Peyer's patch (tissue), 4 donors: ENCODE results near the gene PNMA8C. TPM values are rescaled to one million over a fixed set of nuclear protein-coding genes. Genes with fewer than 3 reads are reported as not detected.

Experiments
- DNase-seq, 3 donors: peaks; one replicate each; pipeline ENCODE4 v3.0.0-alpha.2; 2017 to 2019
- H3K27ac ChIP-seq, 4 donors: fragments of 200-600 bp; sonication (generic); one replicate each; pipeline ENCODE4 v1.5.1; 2016 to 2019
- H3K27me3 ChIP-seq, 2 donors: fragments of 200-600 bp; sonication (generic); one replicate each; pipeline ENCODE4 v1.5.1; 2019
- H3K36me3 ChIP-seq, 3 donors: fragments of 200-600 bp; sonication (generic); one replicate each; pipeline ENCODE4 v1.5.1; 2016 to 2019
- H3K4me1 ChIP-seq, 4 donors: fragments of 200-600 bp; sonication (generic); one replicate each; pipeline ENCODE4 v1.5.1; 2016 to 2019
- H3K4me3 ChIP-seq, 4 donors: fragments of 200-600 bp; sonication (generic); 1 replicate in 3 of 4; 2 replicates in 1 of 4; pipeline ENCODE4 v1.5.1; 2016 to 2019; ENCODE audit warnings: mild to moderate bottlenecking in 1 of 4
- H3K9me3 ChIP-seq, 4 donors: fragments of 200-600 bp; sonication (generic); one replicate each; pipeline ENCODE4 v1.5.1; 2016 to 2019; ENCODE audit warnings: mild to moderate bottlenecking in 1 of 4
- POLR2A ChIP-seq, 2 donors: fragments of 450-650 bp; IDR thresholded peaks; one replicate each; pipeline ENCODE4 v1.5.1; 2017; ENCODE audit warnings: antibody characterized with exemption in 2 of 2, mild to moderate bottlenecking in 2 of 2, moderate library complexity in 2 of 2
- total RNA-seq, 4 donors: library from RNA; depleted of rRNA; stranded (reverse); fragments of >200 nt; gene quantifications; one replicate each; pipeline ENCODE4 v1.1.0, GENCODE V29; 2016
- TF ChIP-seq, protein P1 (sequence below), 6 experiments: fragments of 450-650 bp in 4 of 6; fragments of 200-600 bp in 2 of 6; sonication (generic) in 1 of 6; IDR thresholded peaks; one replicate each; pipeline ENCODE4 v1.5.1; 2017 to 2019; ENCODE audit warnings: antibody characterized with exemption in 6 of 6, mild to moderate bottlenecking in 3 of 6, moderate library complexity in 1 of 6

Gene PNMA8C
- total RNA-seq, 4 donors from 2014 or later: not detected

DNA sequence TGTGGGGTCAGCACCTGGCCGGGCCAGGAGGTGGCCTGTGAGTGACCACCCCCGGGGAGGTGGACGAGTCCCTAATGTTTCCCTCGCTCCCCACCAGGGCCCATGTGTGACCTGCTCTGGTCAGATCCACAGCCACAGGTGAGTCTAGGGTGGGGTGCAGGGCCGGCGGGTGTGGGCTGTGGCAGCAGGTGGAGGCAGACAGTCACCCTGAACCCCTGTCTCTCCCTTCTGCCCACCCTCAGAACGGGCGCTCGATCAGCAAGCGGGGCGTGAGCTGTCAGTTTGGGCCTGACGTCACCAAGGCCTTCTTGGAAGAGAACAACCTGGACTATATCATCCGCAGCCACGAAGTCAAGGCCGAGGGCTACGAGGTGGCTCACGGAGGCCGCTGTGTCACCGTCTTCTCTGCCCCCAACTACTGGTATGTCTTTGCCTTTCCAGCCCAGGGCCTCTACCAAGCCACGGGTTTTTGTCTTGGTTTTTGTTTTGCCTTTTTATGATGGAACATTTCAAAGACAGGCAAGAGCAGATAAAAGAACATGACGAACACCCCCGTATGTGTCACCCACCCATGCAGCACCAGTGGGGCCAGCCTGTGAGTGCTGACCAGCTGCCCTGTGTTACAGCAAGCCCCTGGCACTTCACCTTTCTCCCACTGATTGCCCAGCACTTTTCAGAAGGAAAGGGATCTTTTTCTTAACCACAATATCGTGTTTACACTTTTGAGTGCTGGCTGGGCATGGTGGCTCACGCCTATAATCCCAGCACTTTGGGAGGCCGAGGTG, 40.2 kb downstream of the PNMA8C start:
- no peak for DNase-seq
- no peaks in the 10 kb centered on the region for H3K27me3 ChIP-seq
- H3K9me3 ChIP-seq: no peaks in the 10 kb centered on the region
- H3K27ac ChIP-seq: no peak overlapping the region
- TF ChIP-seq, protein P1, sequence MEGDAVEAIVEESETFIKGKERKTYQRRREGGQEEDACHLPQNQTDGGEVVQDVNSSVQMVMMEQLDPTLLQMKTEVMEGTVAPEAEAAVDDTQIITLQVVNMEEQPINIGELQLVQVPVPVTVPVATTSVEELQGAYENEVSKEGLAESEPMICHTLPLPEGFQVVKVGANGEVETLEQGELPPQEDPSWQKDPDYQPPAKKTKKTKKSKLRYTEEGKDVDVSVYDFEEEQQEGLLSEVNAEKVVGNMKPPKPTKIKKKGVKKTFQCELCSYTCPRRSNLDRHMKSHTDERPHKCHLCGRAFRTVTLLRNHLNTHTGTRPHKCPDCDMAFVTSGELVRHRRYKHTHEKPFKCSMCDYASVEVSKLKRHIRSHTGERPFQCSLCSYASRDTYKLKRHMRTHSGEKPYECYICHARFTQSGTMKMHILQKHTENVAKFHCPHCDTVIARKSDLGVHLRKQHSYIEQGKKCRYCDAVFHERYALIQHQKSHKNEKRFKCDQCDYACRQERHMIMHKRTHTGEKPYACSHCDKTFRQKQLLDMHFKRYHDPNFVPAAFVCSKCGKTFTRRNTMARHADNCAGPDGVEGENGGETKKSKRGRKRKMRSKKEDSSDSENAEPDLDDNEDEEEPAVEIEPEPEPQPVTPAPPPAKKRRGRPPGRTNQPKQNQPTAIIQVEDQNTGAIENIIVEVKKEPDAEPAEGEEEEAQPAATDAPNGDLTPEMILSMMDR (IDR thresholded peaks at IDR 0.05): no peak
- TF ChIP-seq POLR2A (IDR thresholded peaks at IDR 0.05): no peak
- H3K4me1 ChIP-seq: no peaks in the 10 kb centered on the region
- H3K4me3 ChIP-seq: no peak overlapping the region
- peaks cover 0 to 77% (median 0%) of the 10 kb centered on the region in 3 donors for H3K36me3 ChIP-seq

DNA sequence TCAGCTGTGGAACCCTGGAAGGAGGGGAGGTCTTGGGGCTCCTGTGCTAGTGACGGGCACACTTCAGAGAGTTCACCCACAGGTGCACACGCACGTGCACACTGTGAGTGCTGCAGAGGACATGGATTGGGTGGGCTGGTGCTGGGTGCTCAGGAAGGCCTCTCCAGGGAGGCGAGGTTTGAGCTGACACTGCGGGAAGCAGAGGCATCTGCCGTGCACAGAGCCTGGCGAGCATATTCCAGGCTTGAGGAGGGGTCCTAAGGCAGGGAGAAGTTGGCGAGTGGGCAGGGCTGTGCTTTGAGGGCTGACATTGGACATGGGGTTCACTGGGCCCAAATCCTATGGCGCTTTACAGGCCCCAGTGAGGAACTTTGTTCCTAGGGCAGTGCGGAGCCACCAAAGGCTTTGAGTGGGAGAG, 41.0 kb downstream of the PNMA8C start:
- H3K27me3 ChIP-seq: no peaks in the 10 kb centered on the region
- H3K4me3 ChIP-seq: no peak overlapping the region
- TF ChIP-seq, protein P1 (IDR thresholded peaks at IDR 0.05): no peak
- no peak for TF ChIP-seq POLR2A (IDR thresholded peaks at IDR 0.05)
- H3K27ac ChIP-seq: no peak overlapping the region
- no peak for DNase-seq
- H3K9me3 ChIP-seq: no peaks in the 10 kb centered on the region
- H3K4me1 ChIP-seq: no peaks in the 10 kb centered on the region
- H3K36me3 ChIP-seq: peaks cover 0 to 85% (median 0%) of the 10 kb centered on the region in 3 donors

DNA sequence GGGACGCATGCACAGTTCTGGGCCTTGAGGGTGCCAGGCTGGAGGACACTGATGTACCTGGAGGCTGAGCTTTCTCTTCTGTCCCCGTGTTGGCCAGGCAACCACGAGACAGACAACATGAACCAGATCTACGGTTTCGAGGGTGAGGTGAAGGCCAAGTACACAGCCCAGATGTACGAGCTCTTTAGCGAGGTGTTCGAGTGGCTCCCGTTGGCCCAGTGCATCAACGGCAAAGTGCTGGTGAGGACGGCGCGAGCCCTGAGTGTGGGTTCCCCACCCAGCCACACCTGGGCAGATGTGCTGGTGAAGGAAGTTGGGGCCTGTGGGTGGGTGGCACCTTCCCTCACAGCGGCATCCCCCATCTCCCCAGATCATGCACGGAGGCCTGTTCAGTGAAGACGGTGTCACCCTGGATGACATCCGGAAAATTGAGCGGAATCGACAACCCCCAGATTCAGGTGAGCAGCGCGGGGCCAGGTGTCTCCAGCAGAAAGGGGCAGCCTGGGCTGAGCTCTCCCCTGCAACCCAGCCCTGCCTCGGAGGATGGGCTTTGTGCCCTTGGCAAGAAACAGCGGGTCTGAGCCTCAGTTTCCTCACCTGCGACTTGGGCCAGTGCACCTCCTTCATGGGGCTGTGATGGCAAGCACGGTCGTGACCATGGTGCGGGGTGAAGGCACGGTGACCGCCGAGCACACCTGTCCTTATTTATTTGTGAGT, 41.6 kb downstream of the PNMA8C start:
- H3K4me3 ChIP-seq: no peak overlapping the region
- TF ChIP-seq POLR2A (IDR thresholded peaks at IDR 0.05): no peak
- H3K27ac ChIP-seq: no peak overlapping the region
- H3K36me3 ChIP-seq: peaks cover 0 to 91% (median 0%) of the 10 kb centered on the region in 3 donors
- H3K27me3 ChIP-seq: no peaks in the 10 kb centered on the region
- no peaks in the 10 kb centered on the region for H3K4me1 ChIP-seq
- H3K9me3 ChIP-seq: no peaks in the 10 kb centered on the region
- DNase-seq: no peak

GRCh38 chr19:46386151-46386550, 42.6 kb downstream of the PNMA8C start:
- H3K27ac ChIP-seq: no peak overlapping the region
- H3K4me3 ChIP-seq: no peak overlapping the region
- TF ChIP-seq, protein P1 (IDR thresholded peaks at IDR 0.05): no peak
- no peak for TF ChIP-seq POLR2A (IDR thresholded peaks at IDR 0.05)
- DNase-seq: no peak
- peaks cover 0 to 97% (median 0%) of the 10 kb centered on the region in 3 donors for H3K36me3 ChIP-seq
- no peaks in the 10 kb centered on the region for H3K4me1 ChIP-seq
- no peaks in the 10 kb centered on the region for H3K9me3 ChIP-seq
- no peaks in the 10 kb centered on the region for H3K27me3 ChIP-seq

DNA sequence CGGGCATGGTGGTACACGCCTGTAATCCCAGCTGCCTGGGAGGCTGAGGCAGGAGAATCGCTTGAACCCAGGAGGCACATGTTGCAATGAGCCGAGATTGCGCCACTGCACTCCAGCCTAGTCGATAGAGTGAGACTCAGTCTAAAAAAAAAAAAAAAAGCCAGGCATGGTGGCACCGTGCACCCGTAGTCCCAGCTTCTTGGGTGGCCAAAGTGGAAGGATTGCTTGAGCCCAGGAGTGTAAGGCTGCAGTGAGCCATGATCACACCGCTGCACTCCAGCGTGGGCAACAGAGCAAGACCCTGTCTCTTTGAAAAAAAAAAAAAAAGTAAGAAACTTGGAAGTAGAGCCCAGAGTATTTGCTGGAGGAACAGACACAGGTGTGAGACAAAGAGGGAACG, 43.1 kb downstream of the PNMA8C start:
- no peak overlapping the region for H3K27ac ChIP-seq
- H3K36me3 ChIP-seq: peaks cover 0 to 97% (median 0%) of the 10 kb centered on the region in 3 donors
- H3K9me3 ChIP-seq: no peaks in the 10 kb centered on the region
- no peaks in the 10 kb centered on the region for H3K4me1 ChIP-seq
- no peak for DNase-seq
- no peak overlapping the region for H3K4me3 ChIP-seq
- no peaks in the 10 kb centered on the region for H3K27me3 ChIP-seq
- no peak for TF ChIP-seq POLR2A (IDR thresholded peaks at IDR 0.05)

- no peaks in the 10 kb centered on the region for H3K4me1 ChIP-seq
- peak in 1 of 3 donors; percentile 34 for DNase-seq
- no peak overlapping the region for H3K27ac ChIP-seq
- H3K36me3 ChIP-seq: peaks cover 0 to 96% (median 0%) of the 10 kb centered on the region in 3 donors
- H3K9me3 ChIP-seq: no peaks in the 10 kb centered on the region
- no peak overlapping the region for H3K4me3 ChIP-seq
- TF ChIP-seq, protein P1 (IDR thresholded peaks at IDR 0.05): no peak
- TF ChIP-seq POLR2A (IDR thresholded peaks at IDR 0.05): no peak
- H3K27me3 ChIP-seq: no peaks in the 10 kb centered on the region
Observed at GRCh38 chr19:46384396-46384795, 44.3 kb downstream of the PNMA8C start.
